HG03469 (cell line): ENCODE data around the gene VAPB.

ENCODE experiments used
- ATAC-seq: cut with Tn5 transposase; IDR thresholded peaks from one replicate; pipeline ENCODE4 v1.9.1; 2021; ENCODE audit warnings: mild to moderate bottlenecking, moderate library complexity, moderate number of reproducible peaks; ENCODE audit not compliant: unreplicated experiment

The VAPB gene

GRCh38 chr20:58377766-58378401 lies 11.1 kb upstream of the VAPB start:
- no peak for ATAC-seq

GRCh38 chr20:58378704-58379103 lies 10.3 kb upstream of the VAPB start:
- ATAC-seq = no peak

- ATAC-seq = no peak
These were observed 7.4 kb upstream of the VAPB start for GRCh38 chr20:58381627-58382026.

GRCh38 chr20:58382096-58382495 lies 6.9 kb upstream of the VAPB start:
- no peak for ATAC-seq

- no peak for ATAC-seq
These were observed 4.2 kb upstream of the VAPB start for GRCh38 chr20:58384821-58385220.

- ATAC-seq = no peak
These were observed 914 bp upstream of the VAPB start for GRCh38 chr20:58388028-58388601.

GRCh38 chr20:58389324-58389967 lies 417 bp downstream of the VAPB start:
- ATAC-seq = no peak

- ATAC-seq = no peak
These were observed 1.1 kb downstream of the VAPB start for GRCh38 chr20:58389968-58390658.

GRCh38 chr20:58390659-58391035 lies 1.6 kb downstream of the VAPB start:
- ATAC-seq = no peak

GRCh38 chr20:58392286-58392685 lies 3.3 kb downstream of the VAPB start:
- no peak for ATAC-seq

GRCh38 chr20:58393299-58393698 lies 4.3 kb downstream of the VAPB start:
- no peak for ATAC-seq

GRCh38 chr20:58394801-58395200 lies 5.8 kb downstream of the VAPB start:
- no peak for ATAC-seq

- no peak for ATAC-seq
These were observed 6.6 kb downstream of the VAPB start for GRCh38 chr20:58395604-58396003.

GRCh38 chr20:58397429-58397828 lies 8.4 kb downstream of the VAPB start:
- ATAC-seq = no peak

- ATAC-seq = no peak
These were observed 9.2 kb downstream of the VAPB start for GRCh38 chr20:58398254-58398653.

- ATAC-seq = no peak
These were observed 10.9 kb downstream of the VAPB start for GRCh38 chr20:58399926-58400325.

GRCh38 chr20:58401162-58401561 lies 12.1 kb downstream of the VAPB start:
- no peak for ATAC-seq

- ATAC-seq = no peak
These were observed 13.3 kb downstream of the VAPB start for GRCh38 chr20:58402305-58402704.

- no peak for ATAC-seq
These were observed 13.8 kb downstream of the VAPB start for GRCh38 chr20:58402827-58403226.

GRCh38 chr20:58403272-58403671 lies 14.2 kb downstream of the VAPB start:
- no peak for ATAC-seq

- no peak for ATAC-seq
These were observed 16.7 kb downstream of the VAPB start for GRCh38 chr20:58405504-58406291.
